HEK293T (cell line): ENCODE measurements around the gene CCK.

Source experiments
- CTCF ChIA-PET: fragments of 350-600 bp; formaldehyde crosslinking; extraction: SDS; loops from one replicate; lab custom pipeline; 2021; ENCODE audit warnings: antibody characterized with exemption, inconsistent platforms; lab: Yijun Ruan, JAX
- POLR2A ChIA-PET: fragments of 350-600 bp; formaldehyde crosslinking; extraction: SDS; loops from one replicate; lab custom pipeline; 2020; ENCODE audit warnings: antibody characterized with exemption, inconsistent platforms; lab: Yijun Ruan, JAX
- DNase-seq: peaks from one replicate; pipeline ENCODE4 v3.0.0; 2012; ENCODE audit warnings: mixed read lengths; ENCODE audit errors: extremely low spot score
- ARNT ChIP-seq: fragments of 450-650 bp; IDR thresholded peaks from 2 replicates; pipeline ENCODE4 v1.6.1; 2017; ENCODE audit warnings: mild to moderate bottlenecking
- BHLHE40 ChIP-seq: fragments of 450-650 bp; IDR thresholded peaks from 2 replicates; pipeline ENCODE4 v1.6.1; 2016; ENCODE audit warnings: mild to moderate bottlenecking, moderate library complexity, borderline replicate concordance
- CTBP1 ChIP-seq: fragments of 450-650 bp; IDR thresholded peaks from 2 replicates; pipeline ENCODE4 v1.6.1; 2016; ENCODE audit warnings: borderline replicate concordance
- ELF4 ChIP-seq: fragments of 450-650 bp; IDR thresholded peaks from 2 replicates; pipeline ENCODE4 v1.6.1; 2017; ENCODE audit warnings: antibody characterized with exemption
- FOXA1 ChIP-seq: fragments of 450-650 bp; IDR thresholded peaks from 2 replicates; pipeline ENCODE4 v1.6.1; 2016; ENCODE audit warnings: mild to moderate bottlenecking
- FOXK2 ChIP-seq: fragments of 450-650 bp; IDR thresholded peaks from 2 replicates; pipeline ENCODE4 v1.6.1; 2016; ENCODE audit warnings: mild to moderate bottlenecking
- FOXM1 ChIP-seq: fragments of 450-650 bp; IDR thresholded peaks from 2 replicates; pipeline ENCODE4 v1.6.1; 2017; ENCODE audit warnings: mild to moderate bottlenecking, borderline replicate concordance
- HDGF ChIP-seq: fragments of 450-650 bp; IDR thresholded peaks from 2 replicates; pipeline ENCODE4 v1.6.1; 2017; ENCODE audit warnings: antibody characterized with exemption, borderline replicate concordance
- L3MBTL2 ChIP-seq: fragments of 450-650 bp; conservative IDR thresholded peaks from 2 replicates; pipeline ENCODE4 v1.6.1; 2016; ENCODE audit warnings: mild to moderate bottlenecking
- LEF1 ChIP-seq: fragments of 450-650 bp; IDR thresholded peaks from 2 replicates; pipeline ENCODE4 v1.6.1; 2017; ENCODE audit warnings: mild to moderate bottlenecking, borderline replicate concordance
- NFRKB ChIP-seq: fragments of 450-650 bp; IDR thresholded peaks from 2 replicates; pipeline ENCODE4 v1.6.1; 2016; ENCODE audit warnings: mild to moderate bottlenecking, moderate library complexity
- PKNOX1 ChIP-seq: fragments of 450-650 bp; IDR thresholded peaks from 2 replicates; pipeline ENCODE4 v1.6.1; 2016
- SP1 ChIP-seq: fragments of 450-650 bp; IDR thresholded peaks from 2 replicates; pipeline ENCODE4 v1.6.1; 2017
- SUZ12 ChIP-seq: fragments of 450-650 bp; IDR thresholded peaks from 2 replicates; pipeline ENCODE4 v1.6.1; 2016; ENCODE audit warnings: mild to moderate bottlenecking
- TARDBP ChIP-seq: fragments of 450-650 bp; IDR thresholded peaks from 2 replicates; pipeline ENCODE4 v1.6.1; 2016
- ZNF384 ChIP-seq: fragments of 450-650 bp; IDR thresholded peaks from 2 replicates; pipeline ENCODE4 v1.6.1; 2016

Gene CCK

GRCh38 chr3:42266085-42266484, at the start of gene CCK:
TSS of gene CCK (minus strand) at chr3:42266185. CDS start at chr3:42263630, 2,555 bp downstream.
- DNase-seq, result no peak
- no peak for TF ChIP-seq FOXM1
- TF ChIP-seq SP1, result no peak
- no peak for TF ChIP-seq SUZ12
- TF ChIP-seq NFRKB, result no peak
- TF ChIP-seq FOXA1, result no peak
- TF ChIP-seq FOXK2, result no peak
- TF ChIP-seq ARNT, result no peak
- no peak for TF ChIP-seq ELF4
- TF ChIP-seq ZNF384, result no peak
- ChIA-PET POLR2A (no interaction called here), CTCF (interaction anchor here (0.5 kb wide), 1 partner anchor 1085 kb away, joined by 3 read pairs; no protein-coding TSS in a partner anchor)

- DNase-seq, result no peak
- CTCF ChIA-PET, result no interaction called here
- POLR2A ChIA-PET, result no interaction called here
- TF ChIP-seq NFRKB, result no peak
- no peak for TF ChIP-seq FOXK2
- no peak for TF ChIP-seq LEF1
- no peak for TF ChIP-seq SP1
- no peak for TF ChIP-seq PKNOX1
- no peak for TF ChIP-seq L3MBTL2
- no peak for TF ChIP-seq ELF4
- TF ChIP-seq CTBP1, result no peak
- TF ChIP-seq FOXM1, result no peak
- no peak for TF ChIP-seq HDGF
- no peak for TF ChIP-seq FOXA1
- TF ChIP-seq BHLHE40, result no peak
- no peak for TF ChIP-seq SUZ12
- no peak for TF ChIP-seq ARNT
- no peak for TF ChIP-seq ZNF384
Measured at GRCh38 chr3:42314411-42314810, 48.4 kb upstream of the CCK start.

- ChIA-PET POLR2A (no interaction called here), CTCF (interaction anchor here (0.9 kb wide), 1 partner anchor 61 kb away, joined by 3 read pairs; no protein-coding TSS in a partner anchor)
- TF ChIP-seq FOXA1 (no peak), FOXK2 (no peak), L3MBTL2 (no peak), ARNT (no peak), SUZ12 (no peak), ELF4 (no peak), SP1 (no peak), FOXM1 (no peak), NFRKB (no peak), BHLHE40 (no peak)
- DNase-seq, result no peak
Measured at GRCh38 chr3:42308651-42309050, 42.7 kb upstream of the CCK start.

- DNase-seq, result no peak
- ChIA-PET POLR2A (no interaction called here), CTCF (no interaction called here)
- TF ChIP-seq SP1 (no peak), TARDBP (no peak), ARNT (no peak), FOXK2 (no peak), HDGF (no peak), L3MBTL2 (no peak), FOXA1 (no peak), BHLHE40 (no peak), SUZ12 (no peak)
Measured at GRCh38 chr3:42306499-42306898, 40.5 kb upstream of the CCK start.

- POLR2A ChIA-PET, result no interaction called here
- CTCF ChIA-PET, result no interaction called here
- TF ChIP-seq CTBP1 (no peak), BHLHE40 (no peak), SP1 (no peak), L3MBTL2 (no peak), ARNT (no peak), SUZ12 (no peak), FOXM1 (no peak), ZNF384 (no peak), LEF1 (no peak), HDGF (no peak), FOXA1 (no peak), TARDBP (no peak), FOXK2 (no peak), ELF4 (no peak), PKNOX1 (no peak), NFRKB (no peak)
- DNase-seq, result no peak
Measured at GRCh38 chr3:42302924-42303634, 37.1 kb upstream of the CCK start.

- no peak for DNase-seq
- ChIA-PET POLR2A (no interaction called here), CTCF (no interaction called here)
- TF ChIP-seq NFRKB (no peak), TARDBP (no peak)
Measured at GRCh38 chr3:42301446-42302175, 35.6 kb upstream of the CCK start.

GRCh38 chr3:42300778-42301177, 34.8 kb upstream of the CCK start:
- TF ChIP-seq LEF1 (no peak), NFRKB (no peak), ARNT (no peak), FOXA1 (no peak), CTBP1 (no peak), ZNF384 (no peak), TARDBP (no peak), BHLHE40 (no peak), FOXK2 (no peak), ELF4 (no peak)
- POLR2A ChIA-PET, result no interaction called here
- DNase-seq, result no peak
- CTCF ChIA-PET, result no interaction called here
